ENCODE results near the gene CLASP1. TPM values are rescaled to one million over a fixed set of nuclear protein-coding genes. Genes with fewer than 3 reads are reported as not detected.
A peak's percentile ranks its signal among the peaks of the same experiment; 100 is the strongest.

CLASP1 gene
- total RNA-seq, 1 donor from 2014 or later: 60.1 TPM

GRCh38 chr2:121349721-121350401 is 299.4 kb downstream of the CLASP1 start:
- Histone ChIP-seq H3K27me3 (ENCODE audit: low read depth) (no peaks in the 10 kb centered on the region), H3K27ac (replicated peaks) (peak overlapping the region; percentile 87), H3K4me1 (peaks cover 37% of the 10 kb centered on the region), H3K36me3 (peaks cover 96% of the 10 kb centered on the region), H3K4me3 (no peak overlapping the region), H3K9me3 (replicated peaks) (no peaks in the 10 kb centered on the region)
- no peak for DNase-seq
- TF ChIP-seq, protein P1, sequence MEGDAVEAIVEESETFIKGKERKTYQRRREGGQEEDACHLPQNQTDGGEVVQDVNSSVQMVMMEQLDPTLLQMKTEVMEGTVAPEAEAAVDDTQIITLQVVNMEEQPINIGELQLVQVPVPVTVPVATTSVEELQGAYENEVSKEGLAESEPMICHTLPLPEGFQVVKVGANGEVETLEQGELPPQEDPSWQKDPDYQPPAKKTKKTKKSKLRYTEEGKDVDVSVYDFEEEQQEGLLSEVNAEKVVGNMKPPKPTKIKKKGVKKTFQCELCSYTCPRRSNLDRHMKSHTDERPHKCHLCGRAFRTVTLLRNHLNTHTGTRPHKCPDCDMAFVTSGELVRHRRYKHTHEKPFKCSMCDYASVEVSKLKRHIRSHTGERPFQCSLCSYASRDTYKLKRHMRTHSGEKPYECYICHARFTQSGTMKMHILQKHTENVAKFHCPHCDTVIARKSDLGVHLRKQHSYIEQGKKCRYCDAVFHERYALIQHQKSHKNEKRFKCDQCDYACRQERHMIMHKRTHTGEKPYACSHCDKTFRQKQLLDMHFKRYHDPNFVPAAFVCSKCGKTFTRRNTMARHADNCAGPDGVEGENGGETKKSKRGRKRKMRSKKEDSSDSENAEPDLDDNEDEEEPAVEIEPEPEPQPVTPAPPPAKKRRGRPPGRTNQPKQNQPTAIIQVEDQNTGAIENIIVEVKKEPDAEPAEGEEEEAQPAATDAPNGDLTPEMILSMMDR (IDR thresholded peaks at IDR 0.05; ENCODE audit: borderline replicate concordance): no peak
- intact Hi-C loops (cut with micrococcal nuclease): no loop called here

GRCh38 chr2:121348128-121348740 is 301.0 kb downstream of the CLASP1 start:
- Histone ChIP-seq H3K36me3 (peaks cover 96% of the 10 kb centered on the region), H3K4me1 (peaks cover 29% of the 10 kb centered on the region), H3K4me3 (no peak overlapping the region), H3K27ac (replicated peaks) (no peak overlapping the region), H3K9me3 (replicated peaks) (no peaks in the 10 kb centered on the region), H3K27me3 (ENCODE audit: low read depth) (no peaks in the 10 kb centered on the region)
- intact Hi-C loops (cut with micrococcal nuclease): no loop called here
- DNase-seq: no peak
- TF ChIP-seq, protein P1 (IDR thresholded peaks at IDR 0.05; ENCODE audit: borderline replicate concordance): no peak

- Histone ChIP-seq H3K27ac (replicated peaks) (no peak overlapping the region), H3K27me3 (ENCODE audit: low read depth) (no peaks in the 10 kb centered on the region), H3K4me3 (no peak overlapping the region), H3K36me3 (peaks cover 96% of the 10 kb centered on the region), H3K4me1 (peaks cover 25% of the 10 kb centered on the region), H3K9me3 (replicated peaks) (no peaks in the 10 kb centered on the region)
- no peak for DNase-seq
- intact Hi-C loops (cut with micrococcal nuclease): no loop called here
- TF ChIP-seq, protein P1 (IDR thresholded peaks at IDR 0.05; ENCODE audit: borderline replicate concordance): no peak
These were observed 302.4 kb downstream of the CLASP1 start for GRCh38 chr2:121346859-121347258.

- H3K36me3 ChIP-seq: peaks cover 94% of the 10 kb centered on the region
- no peak for DNase-seq
These were observed 302.9 kb downstream of the CLASP1 start for GRCh38 chr2:121346407-121346806.

GRCh38 chr2:121345887-121346286 is 303.4 kb downstream of the CLASP1 start:
- intact Hi-C loops (cut with micrococcal nuclease): no loop called here
- TF ChIP-seq, protein P1 (IDR thresholded peaks at IDR 0.05; ENCODE audit: borderline replicate concordance): no peak
- H3K27me3 ChIP-seq (ENCODE audit: low read depth): no peaks in the 10 kb centered on the region
- H3K4me1 ChIP-seq: peaks cover 15% of the 10 kb centered on the region
- DNase-seq: no peak
- H3K9me3 ChIP-seq (replicated peaks): no peaks in the 10 kb centered on the region
- H3K4me3 ChIP-seq: no peak overlapping the region
- no peak overlapping the region for H3K27ac ChIP-seq (replicated peaks)
- peaks cover 95% of the 10 kb centered on the region for H3K36me3 ChIP-seq

More at GRCh38 chr2:121346407-121346806, 302.9 kb downstream of the CLASP1 start:
- H3K27me3 ChIP-seq (ENCODE audit: low read depth): no peaks in the 10 kb centered on the region
- intact Hi-C loops (cut with micrococcal nuclease): no loop called here
- no peaks in the 10 kb centered on the region for H3K9me3 ChIP-seq (replicated peaks)
- peaks cover 21% of the 10 kb centered on the region for H3K4me1 ChIP-seq
- no peak overlapping the region for H3K27ac ChIP-seq (replicated peaks)
- H3K4me3 ChIP-seq: no peak overlapping the region
- TF ChIP-seq, protein P1 (IDR thresholded peaks at IDR 0.05; ENCODE audit: borderline replicate concordance): no peak

All from left ventricle myocardium inferior (tissue), 1 donor.